Measurements from ENCODE around the gene SULT1C4.

Gene SULT1C4

GRCh38 chr2:108377815-108378630, at the start of gene SULT1C4:
Gene SULT1C4 (plus strand): TSS chr2:108377954. CDS start chr2:108378338, 384 bp downstream.
- no peak for DNase-seq (ENCODE audit: extremely low read depth, low read depth)
- no peak within 1 kb of the TSS for H3K4me3 ChIP-seq (replicated peaks; ENCODE audit: low read depth, low read length)
- TF ChIP-seq CTCF (IDR thresholded peaks at IDR 0.05; ENCODE audit: low read depth, low read length, missing control alignments): no peak

GRCh38 chr2:108329771-108330170, 48.0 kb upstream of the SULT1C4 start:
- TF ChIP-seq CTCF (IDR thresholded peaks at IDR 0.05; ENCODE audit: low read depth, low read length, missing control alignments): no peak
- H3K4me3 ChIP-seq (replicated peaks; ENCODE audit: low read depth, low read length): no peak overlapping the region
- DNase-seq (ENCODE audit: extremely low read depth, low read depth): no peak

GRCh38 chr2:108330979-108331378, 46.8 kb upstream of the SULT1C4 start:
- H3K4me3 ChIP-seq (replicated peaks; ENCODE audit: low read depth, low read length): no peak overlapping the region
- TF ChIP-seq CTCF (IDR thresholded peaks at IDR 0.05; ENCODE audit: low read depth, low read length, missing control alignments): no peak
- no peak for DNase-seq (ENCODE audit: extremely low read depth, low read depth)

GRCh38 chr2:108345951-108346350, 31.8 kb upstream of the SULT1C4 start:
- TF ChIP-seq CTCF (IDR thresholded peaks at IDR 0.05; ENCODE audit: low read depth, low read length, missing control alignments): no peak
- H3K4me3 ChIP-seq (replicated peaks; ENCODE audit: low read depth, low read length): no peak overlapping the region
- DNase-seq (ENCODE audit: extremely low read depth, low read depth): no peak

DNA sequence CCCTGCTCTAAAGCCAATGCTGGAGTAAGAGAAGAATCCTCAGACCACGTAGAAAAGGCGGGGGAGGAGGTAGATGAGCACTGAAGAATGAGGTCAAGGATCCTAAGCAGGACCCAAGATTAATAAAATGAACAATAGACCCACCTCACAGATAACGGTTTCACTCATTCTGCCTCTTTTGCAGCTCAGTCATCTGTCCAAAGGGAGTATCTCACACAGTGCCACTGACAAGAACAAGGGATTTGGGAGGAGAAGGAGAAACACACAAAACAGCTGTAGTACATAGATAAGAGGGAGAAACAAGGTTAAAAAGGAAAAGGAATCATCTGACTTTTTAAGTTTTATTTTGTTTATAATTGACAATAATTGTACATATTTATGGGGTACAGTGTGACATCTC, 30.9 kb upstream of the SULT1C4 start:
- DNase-seq (ENCODE audit: extremely low read depth, low read depth): no peak
- TF ChIP-seq CTCF (IDR thresholded peaks at IDR 0.05; ENCODE audit: low read depth, low read length, missing control alignments): no peak
- no peak overlapping the region for H3K4me3 ChIP-seq (replicated peaks; ENCODE audit: low read depth, low read length)

DNA sequence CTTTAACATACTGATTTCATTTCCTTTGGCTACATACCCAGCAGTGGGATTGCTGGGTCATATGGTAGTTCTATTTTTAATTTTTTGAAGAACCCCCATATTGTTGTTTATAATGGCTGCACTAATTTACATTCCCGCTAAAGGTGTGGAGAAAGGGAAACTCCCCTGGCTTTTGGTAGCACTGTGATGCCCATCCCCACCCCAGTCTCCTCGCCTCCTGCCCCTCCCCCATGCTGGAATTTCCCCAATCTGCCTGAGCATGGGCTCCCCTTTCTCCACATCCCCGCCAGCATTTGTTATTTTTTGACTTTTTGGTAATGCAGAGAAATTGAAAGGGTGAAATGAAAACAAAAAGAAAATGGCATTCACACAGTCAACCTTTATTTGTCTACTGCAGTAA, 30.0 kb upstream of the SULT1C4 start:
- TF ChIP-seq CTCF (IDR thresholded peaks at IDR 0.05; ENCODE audit: low read depth, low read length, missing control alignments): no peak
- H3K4me3 ChIP-seq (replicated peaks; ENCODE audit: low read depth, low read length): no peak overlapping the region
- no peak for DNase-seq (ENCODE audit: extremely low read depth, low read depth)
